Measurements from ENCODE around the gene KRT4.
"Not testable (repeated sequence)": the region's sequence is repeated elsewhere in the genome, so short reads cannot be mapped to it uniquely, and the experiment has no call there.

The KRT4 gene

GRCh38 chr12:52772772-52773171 is 41.1 kb downstream of the KRT4 start:
- DNase-seq (ENCODE audit: low spot score), result no peak

GRCh38 chr12:52772188-52772587 is 41.7 kb downstream of the KRT4 start:
- DNase-seq (ENCODE audit: low spot score), result no peak

- no peak for DNase-seq (ENCODE audit: low spot score)
These were observed 42.4 kb downstream of the KRT4 start for GRCh38 chr12:52771505-52771904.

DNA sequence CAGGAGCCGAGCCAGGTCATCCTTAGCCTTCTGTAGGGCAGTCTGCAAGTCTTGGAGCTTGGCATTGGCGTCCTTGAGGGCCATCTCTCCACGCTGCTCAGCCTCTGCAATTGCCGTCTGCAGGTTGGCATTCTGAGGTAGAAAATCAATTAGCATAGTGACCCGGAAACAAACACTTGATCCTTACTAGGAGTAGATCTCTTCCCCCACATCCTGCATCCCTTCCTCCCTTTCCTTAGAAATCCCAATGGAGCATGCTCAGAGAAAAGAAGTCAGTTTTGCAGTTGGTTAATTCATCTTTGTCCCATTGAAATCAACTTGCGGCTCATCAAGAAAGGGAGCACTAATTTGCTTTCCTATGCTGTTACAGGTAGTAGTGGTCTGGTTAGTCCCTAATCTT is 42.8 kb downstream of the KRT4 start:
- no peak for DNase-seq (ENCODE audit: low spot score)

- DNase-seq (ENCODE audit: low spot score), result no peak
These were observed 44.0 kb downstream of the KRT4 start for GRCh38 chr12:52769946-52770345.

GRCh38 chr12:52769354-52769753 is 44.6 kb downstream of the KRT4 start:
- DNase-seq (ENCODE audit: low spot score), result no peak

- DNase-seq (ENCODE audit: low spot score), result no peak
These were observed 45.3 kb downstream of the KRT4 start for GRCh38 chr12:52768479-52769200.

DNA sequence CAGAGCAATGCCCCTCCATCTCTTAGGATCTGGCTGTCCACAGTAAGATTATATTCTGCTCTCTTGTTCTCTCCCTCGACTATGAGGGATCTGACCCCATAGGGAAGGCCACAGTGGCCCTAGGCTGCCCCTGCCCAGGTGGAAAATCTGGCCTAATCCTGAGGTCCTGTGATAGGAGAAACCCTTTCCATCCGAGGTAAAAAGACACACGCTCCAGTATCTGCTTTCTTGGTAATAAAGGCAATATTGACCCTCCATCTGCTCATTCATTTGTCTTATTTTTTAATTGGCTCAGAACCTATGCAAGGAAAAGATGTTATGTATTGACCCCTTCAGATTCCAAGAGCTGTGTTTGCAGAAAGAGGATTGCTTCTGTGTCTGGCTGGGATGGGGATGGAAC is 46.5 kb downstream of the KRT4 start:
- DNase-seq (ENCODE audit: low spot score), result no peak

- no peak for DNase-seq (ENCODE audit: low spot score)
These were observed 46.9 kb downstream of the KRT4 start for GRCh38 chr12:52767020-52767379.

GRCh38 chr12:52766351-52767019 is 47.4 kb downstream of the KRT4 start:
- no peak for DNase-seq (ENCODE audit: low spot score)

GRCh38 chr12:52765702-52766101 is 48.2 kb downstream of the KRT4 start:
- DNase-seq (ENCODE audit: low spot score), result no peak

- no peak for DNase-seq (ENCODE audit: low spot score)
These were observed 49.9 kb downstream of the KRT4 start for GRCh38 chr12:52763991-52764390.

DNA sequence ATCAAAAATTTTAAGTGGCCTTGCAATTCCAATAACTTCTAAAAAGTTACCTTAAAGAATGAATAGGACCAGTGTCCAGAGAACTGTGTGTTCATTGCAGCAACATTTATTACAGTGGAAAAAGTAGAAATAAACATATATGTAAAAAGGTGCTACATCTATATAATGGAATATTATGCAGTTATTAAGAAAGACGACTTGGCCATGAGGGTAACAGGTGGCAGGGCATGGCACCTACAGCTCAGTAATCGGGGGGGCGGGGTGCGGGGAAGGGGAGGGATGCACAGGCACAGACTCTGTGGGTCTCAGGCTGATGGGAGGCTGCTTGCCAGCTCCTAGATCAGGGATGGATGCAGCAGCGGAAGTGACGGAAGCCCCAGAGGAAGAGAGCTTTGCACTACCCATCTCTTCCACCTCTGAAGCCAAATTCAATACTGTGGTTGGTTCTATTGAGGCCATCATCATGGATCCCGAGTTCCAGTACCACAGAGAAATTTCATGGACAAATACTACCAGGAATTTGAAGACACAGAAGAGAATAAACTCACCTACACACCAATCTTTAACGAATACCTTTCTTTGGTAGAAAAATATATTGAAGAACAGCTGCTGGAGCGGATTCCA is 50.8 kb downstream of the KRT4 start:
- no peak for DNase-seq (ENCODE audit: low spot score)

- DNase-seq (ENCODE audit: low spot score), result no peak
These were observed 52.1 kb downstream of the KRT4 start for GRCh38 chr12:52761802-52762201.

DNA sequence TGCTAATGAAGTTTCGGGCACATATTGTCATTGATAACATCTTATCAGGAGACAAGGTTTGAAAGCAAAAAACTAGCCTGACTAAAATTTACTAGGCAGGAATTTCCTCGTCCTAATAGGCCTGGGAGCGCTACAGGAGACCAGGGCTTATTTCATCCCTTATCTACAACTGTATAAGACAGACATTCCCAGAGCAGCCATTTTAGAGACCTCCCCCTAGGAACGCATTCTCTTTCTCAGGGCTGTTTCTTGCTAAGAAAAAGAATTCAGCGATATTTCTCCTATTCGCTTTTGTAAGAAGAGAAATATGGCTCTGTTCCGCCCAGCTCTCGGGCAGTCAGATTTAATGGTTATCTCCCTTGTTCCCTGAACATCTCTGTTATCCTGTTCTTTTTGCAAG is 52.7 kb downstream of the KRT4 start:
- DNase-seq (ENCODE audit: low spot score), result not testable (repeated sequence)

- DNase-seq (ENCODE audit: low spot score), result no peak
These were observed 53.3 kb downstream of the KRT4 start for GRCh38 chr12:52760623-52761022.

- no peak for DNase-seq (ENCODE audit: low spot score)
These were observed 54.2 kb downstream of the KRT4 start for GRCh38 chr12:52759695-52760094.

DNA sequence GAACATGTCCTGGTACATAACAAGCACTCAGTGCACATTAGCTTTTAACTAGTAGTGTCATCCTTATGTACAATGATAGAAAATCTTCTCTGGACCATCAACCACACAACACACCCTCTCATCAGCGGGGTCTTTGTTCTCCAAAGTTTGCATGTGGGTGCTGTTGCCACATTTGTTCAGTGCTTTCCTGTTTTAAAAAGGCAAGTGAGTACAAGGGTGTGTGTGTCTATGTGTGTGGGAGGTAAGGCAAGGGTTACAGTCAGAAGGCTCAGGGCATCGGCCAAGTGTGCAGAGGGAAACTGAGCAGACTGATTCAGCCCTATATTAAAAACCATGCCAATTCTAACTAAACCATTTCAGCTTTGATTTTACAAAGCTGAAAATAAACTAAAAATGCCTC is 54.7 kb downstream of the KRT4 start:
- no peak for DNase-seq (ENCODE audit: low spot score)

GRCh38 chr12:52757449-52758176 is 56.3 kb downstream of the KRT4 start:
- no peak for DNase-seq (ENCODE audit: low spot score)
